Spleen (tissue), 11 donors: ENCODE measurements around the gene KSR1. TPM values are rescaled to one million over a fixed set of nuclear protein-coding genes. Genes with fewer than 3 reads are reported as not detected.

Source experiments
- DNase-seq: peaks from one replicate; pipeline ENCODE4 v3.0.0-alpha.2; 2020
- H3K27ac ChIP-seq, 8 donors: fragments of 200-600 bp; sonication (generic) in 7 of 8; 1 replicate in 4 of 8; 2 replicates in 4 of 8; pipeline versions ENCODE4 v1.5.0 to v1.8.0; 2016 to 2021; ENCODE audit warnings: inconsistent platforms in 4 of 8, mild to moderate bottlenecking in 4 of 8, moderate library complexity in 1 of 8
- H3K27me3 ChIP-seq, 7 donors: fragments of 200-600 bp; sonication (generic) in 6 of 7; replicated peaks in 1 of 7; 1 replicate in 4 of 7; 2 replicates in 3 of 7; pipeline versions ENCODE4 v1.5.0 to v1.8.0; 2016 to 2021; ENCODE audit warnings: inconsistent platforms in 3 of 7, mild to moderate bottlenecking in 1 of 7
- H3K36me3 ChIP-seq, 6 donors: fragments of 200-600 bp; sonication (generic) in 5 of 6; 1 replicate in 4 of 6; 2 replicates in 2 of 6; pipeline versions ENCODE4 v1.5.0 to v1.8.0; 2016 to 2021; ENCODE audit warnings: inconsistent platforms in 2 of 6
- H3K4me1 ChIP-seq, 6 donors: fragments of 200-600 bp; sonication (generic) in 5 of 6; 1 replicate in 3 of 6; 2 replicates in 3 of 6; pipeline versions ENCODE4 v1.5.0 to v1.8.0; 2016 to 2021; ENCODE audit warnings: inconsistent platforms in 3 of 6
- H3K4me3 ChIP-seq, 8 donors: fragments of 200-600 bp; sonication (generic) in 7 of 8; 1 replicate in 4 of 8; 2 replicates in 4 of 8; pipeline versions ENCODE4 v1.5.0 to v1.8.0; 2016 to 2021; ENCODE audit warnings: inconsistent platforms in 4 of 8, mild to moderate bottlenecking in 4 of 8, moderate library complexity in 2 of 8
- H3K9me3 ChIP-seq, 8 donors: fragments of 200-600 bp; sonication (generic) in 7 of 8; 1 replicate in 4 of 8; 2 replicates in 4 of 8; pipeline versions ENCODE4 v1.5.0 to v1.8.0; 2016 to 2021; ENCODE audit warnings: inconsistent platforms in 4 of 8
- CTCF ChIP-seq, 11 experiments: fragments of 200-600 bp in 7 of 11; fragments of 450-650 bp in 4 of 11; sonication (generic) in 4 of 11; IDR thresholded peaks in 8 of 11; conservative IDR thresholded peaks in 3 of 11; 1 replicate in 7 of 11; 2 replicates in 4 of 11; pipeline versions ENCODE4 v1.4.0 to v1.8.0; 2016 to 2021; ENCODE audit warnings: antibody characterized with exemption in 11 of 11, inconsistent platforms in 4 of 11, mild to moderate bottlenecking in 1 of 11
- POLR2A ChIP-seq, 3 donors: fragments of 450-650 bp; IDR thresholded peaks; one replicate each; pipeline ENCODE4 v1.5.1; 2017; ENCODE audit warnings: antibody characterized with exemption in 3 of 3, mild to moderate bottlenecking in 1 of 3
- POLR2AphosphoS5 ChIP-seq, 3 donors: sonication (generic); formaldehyde crosslinking; IDR thresholded peaks; one replicate each; pipeline ENCODE4 v1.5.1; 2017; ENCODE audit warnings: antibody characterized with exemption in 3 of 3
- WGBS, 5 donors: extraction: QIAGEN DNeasy Blood & Tissue Kit in 3 of 5; methylation state at CpG; one replicate each; pipeline versions ENCODE4 v1.1.5 to v1.1.7; 2013 to 2018; 5-methylcytosine and 5-hydroxymethylcytosine counted together
- intact Hi-C: fragments of 100-400 bp; cut with DNase I; formaldehyde crosslinking; loops from one replicate; pipeline ENCODE4 v1.15.0; 2023; ENCODE audit warnings: low total_unique reads
- polyA plus RNA-seq, 3 donors: library from polyadenylated mRNA; stranded (reverse); fragments of 200-250 nt; gene quantifications; one replicate each; pipeline ENCODE4 v1.2.1, GENCODE V29; 2013
- total RNA-seq, 7 donors: library from RNA; depleted of rRNA in 3 of 7; stranded (reverse); fragments of >200 nt in 3 of 7; fragmentation: NEBNext Ultra II Directional in 4 of 7; extraction: Animal tissue kit (Norgen Biotek cat#: 25700) in 4 of 7; gene quantifications; one replicate each; pipeline versions ENCODE4 v1.1.0 to v1.2.1, GENCODE V29; 2016 to 2021
- donor health status: healthy with polysubstance abuse.
- donor health status: DM: no; HTN: no; CAD: no; lungs with moderate emphysema.
- donor health status: DM: no; HTN: no; CAD: no.
- donor health status: Bipolar disorder and iron deficiency.
- donor health status: healthy.
- donor health status: DM: no; HTN: no; CAD: no.
- donor health status: DM: yes; HTN: yes; CAD: no.

The KSR1 gene
- total and polyA plus RNA-seq, 10 donors, result 6.4 to 100 (median 46.0) TPM

- DNase-seq, result peak; percentile 39
- Histone ChIP-seq H3K27me3 (no peaks in the 10 kb centered on the region), H3K9me3 (no peaks in the 10 kb centered on the region), H3K4me1 (peaks cover 15 to 86% (median 75%) of the 10 kb centered on the region in 6 donors), H3K27ac (peak overlapping the region in 1 of 8 donors; percentile 47), H3K36me3 (no peaks in the 10 kb centered on the region), H3K4me3 (no peak overlapping the region)
- TF ChIP-seq POLR2A (IDR thresholded peaks at IDR 0.05) (no peak), CTCF (IDR thresholded peaks at IDR 0.05 in 8 of 11, conservative IDR thresholded peaks at IDR 0.05 in 3 of 11) (no peak), POLR2AphosphoS5 (IDR thresholded peaks at IDR 0.05) (no peak)
- 81 to 91% (median 84%) methylated on average over 9 of the region's 9 CpGs for WGBS, 5 donors
- intact Hi-C loops, result no loop called here
These were observed 87.7 kb downstream of the KSR1 start for GRCh38 chr17:27543958-27544349.

- H3K36me3 ChIP-seq, result no peaks in the 10 kb centered on the region
- no peak for TF ChIP-seq POLR2A (IDR thresholded peaks at IDR 0.05)
- peak in 2 of 11 experiments; percentile 11 to 26 for TF ChIP-seq CTCF (IDR thresholded peaks at IDR 0.05 in 8 of 11, conservative IDR thresholded peaks at IDR 0.05 in 3 of 11)
- TF ChIP-seq POLR2AphosphoS5 (IDR thresholded peaks at IDR 0.05), result peak in 2 of 3 donors; percentile 8 to 12
- no peaks in the 10 kb centered on the region for H3K27me3 ChIP-seq
- intact Hi-C loops, result no loop called here
- peak; percentile 51 for DNase-seq
- H3K4me1 ChIP-seq, result peaks cover 15 to 86% (median 71%) of the 10 kb centered on the region in 6 donors
- WGBS, 5 donors, result 25 to 48% (median 39%) methylated on average over 10 of the region's 10 CpGs
- H3K4me3 ChIP-seq, result no peak overlapping the region
- peak overlapping the region in 1 of 8 donors; percentile 47 for H3K27ac ChIP-seq
- H3K9me3 ChIP-seq, result no peaks in the 10 kb centered on the region
These were observed 88.3 kb downstream of the KSR1 start for GRCh38 chr17:27544350-27545131.

- Histone ChIP-seq H3K36me3 (peaks cover 0 to 3% (median 0%) of the 10 kb centered on the region in 6 donors), H3K4me3 (no peak overlapping the region), H3K27ac (no peak overlapping the region), H3K27me3 (no peaks in the 10 kb centered on the region), H3K9me3 (no peaks in the 10 kb centered on the region), H3K4me1 (peaks cover 14 to 77% (median 63%) of the 10 kb centered on the region in 6 donors)
- no peak for TF ChIP-seq POLR2A (IDR thresholded peaks at IDR 0.05)
- no peak for TF ChIP-seq POLR2AphosphoS5 (IDR thresholded peaks at IDR 0.05)
- TF ChIP-seq CTCF (IDR thresholded peaks at IDR 0.05 in 8 of 11, conservative IDR thresholded peaks at IDR 0.05 in 3 of 11), result no peak
- DNase-seq, result peak; percentile 28
- intact Hi-C loops, result no loop called here
- WGBS, 5 donors, result 62 to 74% (median 65%) methylated on average over 8 of the region's 8 CpGs
These were observed 89.4 kb downstream of the KSR1 start for GRCh38 chr17:27545562-27546229.
